Left lobe of liver (tissue), 2 donors: Measurements from ENCODE around the gene RHOBTB1. TPM values are rescaled to one million over a fixed set of nuclear protein-coding genes. Genes with fewer than 3 reads are reported as not detected.
A peak's percentile ranks its signal among the peaks of the same experiment; 100 is the strongest.
"Not testable (repeated sequence)": the region's sequence is repeated elsewhere in the genome, so short reads cannot be mapped to it uniquely, and the experiment has no call there.

Source experiments
- ATAC-seq: fragments of 200-7000 bp; cut with Tn5 transposase; one replicate; pipeline ENCODE4 v1.9.1; 2020; ENCODE audit warnings: mild to moderate bottlenecking, moderate library complexity
- DNase-seq: peaks from one replicate; pipeline ENCODE4 v3.0.0-alpha.2; 2020; ENCODE audit warnings: low spot score
- total RNA-seq: library from RNA; stranded (reverse); gene quantifications from one replicate; pipeline ENCODE4 v1.2.1, GENCODE V29; 2021
- donor health status: DM: no; HTN: no; CAD: no; lungs with moderate emphysema.
- donor health status: DM: no; HTN: yes; CAD: no.

RHOBTB1 gene
- total RNA-seq, 1 donor from 2014 or later: 3.6 TPM

- ATAC-seq (no peak), DNase-seq (no peak)
Measured at GRCh38 chr10:60871215-60871614, 72.8 kb downstream of the RHOBTB1 start.

GRCh38 chr10:60870803-60871202 is 73.2 kb downstream of the RHOBTB1 start:
- no peak for DNase-seq
- ATAC-seq: no peak

- ATAC-seq (peak; percentile 22), DNase-seq (no peak)
Measured at GRCh38 chr10:60870416-60870728, 73.6 kb downstream of the RHOBTB1 start.

- DNase-seq (no peak), ATAC-seq (no peak)
Measured at GRCh38 chr10:60869652-60870415, 74.2 kb downstream of the RHOBTB1 start.

- ATAC-seq (no peak), DNase-seq (no peak)
Measured at GRCh38 chr10:60868946-60869345, 75.0 kb downstream of the RHOBTB1 start.

GRCh38 chr10:60865198-60865783 is 78.7 kb downstream of the RHOBTB1 start:
- no peak for DNase-seq
- no peak for ATAC-seq

- DNase-seq (no peak), ATAC-seq (no peak)
Measured at GRCh38 chr10:60863796-60864195, 80.2 kb downstream of the RHOBTB1 start.

GRCh38 chr10:60862517-60862916 is 81.5 kb downstream of the RHOBTB1 start:
- no peak for ATAC-seq
- no peak for DNase-seq

GRCh38 chr10:60856405-60856804 is 87.6 kb downstream of the RHOBTB1 start:
- ATAC-seq (no peak), DNase-seq (no peak)

GRCh38 chr10:60853637-60854036 is 90.3 kb downstream of the RHOBTB1 start:
- ATAC-seq (no peak), DNase-seq (no peak)

GRCh38 chr10:60853107-60853506 is 90.9 kb downstream of the RHOBTB1 start:
- ATAC-seq: no peak
- no peak for DNase-seq

GRCh38 chr10:60849740-60850139 is 94.2 kb downstream of the RHOBTB1 start:
- ATAC-seq (peak; percentile 60), DNase-seq (no peak)

- ATAC-seq: no peak
Measured at GRCh38 chr10:60849217-60849616, 94.8 kb downstream of the RHOBTB1 start.

GRCh38 chr10:60848680-60849079 is 95.3 kb downstream of the RHOBTB1 start:
- no peak for DNase-seq
- no peak for ATAC-seq

More at GRCh38 chr10:60849217-60849616, 94.8 kb downstream of the RHOBTB1 start:
- no peak for DNase-seq

GRCh38 chr10:60848126-60848525 is 95.9 kb downstream of the RHOBTB1 start:
- ATAC-seq (peak; percentile 68), DNase-seq (no peak)

GRCh38 chr10:60846173-60846572 is 97.8 kb downstream of the RHOBTB1 start:
- ATAC-seq: no peak
- no peak for DNase-seq

- ATAC-seq (no peak), DNase-seq (no peak)
Measured at GRCh38 chr10:60845038-60845437, 98.9 kb downstream of the RHOBTB1 start.

- DNase-seq: no peak
- no peak for ATAC-seq
Measured at GRCh38 chr10:60842694-60843093, 101.3 kb downstream of the RHOBTB1 start.

- not testable (repeated sequence) for ATAC-seq, DNase-seq
Measured at GRCh38 chr10:60841227-60841626, 102.8 kb downstream of the RHOBTB1 start.

- DNase-seq (no peak), ATAC-seq (no peak)
Measured at GRCh38 chr10:60835049-60835448, 108.9 kb downstream of the RHOBTB1 start.

GRCh38 chr10:60834401-60834800 is 109.6 kb downstream of the RHOBTB1 start:
- no peak for DNase-seq
- no peak for ATAC-seq

- DNase-seq, ATAC-seq: not testable (repeated sequence)
Measured at GRCh38 chr10:60832136-60832535, 111.8 kb downstream of the RHOBTB1 start.

- ATAC-seq (no peak), DNase-seq (no peak)
Measured at GRCh38 chr10:60828489-60828852, 115.5 kb downstream of the RHOBTB1 start.
